H1 (cell line): ENCODE data around the gene KHDC4. TPM values are rescaled to one million over a fixed set of nuclear protein-coding genes. Genes with fewer than 3 reads are reported as not detected.

Source experiments
- CTCF ChIA-PET: fragments of 300-600 bp; sonication (Branson Sonifier 250); formaldehyde crosslinking; loops from one replicate; lab custom pipeline; 2021; ENCODE audit not compliant: partially characterized antibody; lab: Charles Lee
- POLR2A ChIA-PET: fragments of 300-600 bp; sonication (Branson Sonifier 250); formaldehyde crosslinking; loops from one replicate; lab custom pipeline; 2021; ENCODE audit warnings: inconsistent platforms; ENCODE audit not compliant: partially characterized antibody; lab: Charles Lee
- DNase-seq, 2 experiments: peaks; one replicate each; pipeline versions ENCODE4 v3.0.0 to v3.0.0-alpha.2; 2010 to 2022; ENCODE audit warnings: low spot score in 2 of 2, low read depth in 1 of 2, mixed read lengths in 1 of 2
- FAIRE-seq: peaks from 2 replicates; lab custom pipeline; 2011; peaks lifted over from hg19 to GRCh38; lab: Jason Lieb, UNC
- H2AFZ ChIP-seq: 2 replicates; pipeline ENCODE4 v1.8.1; 2012; ENCODE audit warnings: low read length, inconsistent platforms
- H2AK5ac ChIP-seq: 2 replicates; pipeline ENCODE4 v1.6.1; 2013; ENCODE audit warnings: low read depth, low read length
- H2BK120ac ChIP-seq: replicated peaks from 2 replicates; pipeline ENCODE3; 2013; ENCODE audit warnings: low read depth, low read length, inconsistent platforms
- H2BK12ac ChIP-seq: 2 replicates; pipeline ENCODE4 v1.6.1; 2013; ENCODE audit warnings: low read depth, low read length
- H2BK15ac ChIP-seq: 2 replicates; pipeline ENCODE4 v1.6.1; 2013; ENCODE audit warnings: low read length
- H2BK20ac ChIP-seq: 2 replicates; pipeline ENCODE4 v1.6.1; 2013; ENCODE audit warnings: low read length
- H2BK5ac ChIP-seq: 2 replicates; pipeline ENCODE4 v1.6.1; 2013; ENCODE audit warnings: low read depth, low read length
- H3K14ac ChIP-seq: 2 replicates; pipeline ENCODE4 v1.6.1; 2013; ENCODE audit warnings: inconsistent platforms; ENCODE audit not compliant: insufficient read length
- H3K18ac ChIP-seq: 2 replicates; pipeline ENCODE4 v1.6.1; 2013; ENCODE audit warnings: low read length; ENCODE audit errors: extremely low read depth
- H3K23ac ChIP-seq: 2 replicates; pipeline ENCODE4 v1.6.1; 2013; ENCODE audit warnings: inconsistent platforms; ENCODE audit not compliant: insufficient read length
- H3K23me2 ChIP-seq: 2 replicates; pipeline ENCODE4 v1.6.1; 2013; ENCODE audit warnings: low read depth, low read length
- H3K27ac ChIP-seq: 2 replicates; pipeline ENCODE4 v1.6.1; 2011; ENCODE audit warnings: low read depth, low read length, inconsistent platforms
- H3K27me3 ChIP-seq, 4 experiments: replicated peaks in 1 of 4; 1 replicate in 1 of 4; 2 replicates in 3 of 4; pipeline versions ENCODE4 v1.6.1 to v1.8.1; 2011 to 2013; ENCODE audit warnings: low read length in 3 of 4, mild to moderate bottlenecking in 3 of 4, inconsistent platforms in 2 of 4, mixed read lengths in 2 of 4, moderate library complexity in 1 of 4; ENCODE audit not compliant: control insufficient read depth in 3 of 4, insufficient read depth in 3 of 4; ENCODE audit errors: extremely low read depth in 1 of 4
- H3K36me3 ChIP-seq, 4 experiments: 2 replicates each; pipeline versions ENCODE4 v1.6.1 to v1.8.1; 2011 to 2013; ENCODE audit warnings: mild to moderate bottlenecking in 4 of 4, low read length in 3 of 4, moderate library complexity in 2 of 4, control low read depth in 1 of 4, inconsistent platforms in 1 of 4; ENCODE audit not compliant: insufficient read depth in 4 of 4, control insufficient read depth in 2 of 4
- H3K4ac ChIP-seq: replicated peaks from 2 replicates; pipeline ENCODE3; 2013; ENCODE audit warnings: low read length, low read depth, mixed read lengths, inconsistent platforms; ENCODE audit not compliant: insufficient read length
- H3K4me1 ChIP-seq, 4 experiments: replicated peaks in 1 of 4; 1 replicate in 1 of 4; 2 replicates in 3 of 4; pipeline versions ENCODE4 v1.6.1 to v1.8.1; 2011 to 2013; ENCODE audit warnings: low read length in 3 of 4, inconsistent platforms in 2 of 4, mixed read lengths in 1 of 4; ENCODE audit not compliant: insufficient read depth in 4 of 4, control insufficient read depth in 3 of 4
- H3K4me2 ChIP-seq, 2 experiments: 2 replicates each; pipeline versions ENCODE4 v1.6.1 to v1.8.1; 2011 to 2013; ENCODE audit warnings: low read depth in 2 of 2, low read length in 2 of 2, control low read depth in 1 of 2, inconsistent platforms in 1 of 2, mild to moderate bottlenecking in 1 of 2; ENCODE audit not compliant: insufficient read depth in 1 of 2
- H3K4me3 ChIP-seq, 4 experiments: fragments of 200-600, 300-600 bp in 1 of 4; sonication (generic), shearing (Covaris generic), sonication (Bioruptor Twin) in 1 of 4; 2 replicates each; pipeline versions ENCODE4 v1.5.1 to v1.8.1; 2011 to 2016; ENCODE audit warnings: low read length in 4 of 4, low read depth in 3 of 4, control low read depth in 2 of 4, inconsistent platforms in 2 of 4, mild to moderate bottlenecking in 2 of 4, mixed read lengths in 1 of 4, moderate library complexity in 1 of 4; ENCODE audit not compliant: insufficient read depth in 2 of 4; ENCODE audit errors: extremely low read depth in 1 of 4
- H3K56ac ChIP-seq: replicated peaks from 2 replicates; pipeline ENCODE3; 2013; ENCODE audit warnings: low read depth, mild to moderate bottlenecking, mixed read lengths, low read length, inconsistent platforms; ENCODE audit not compliant: insufficient read length
- H3K79me1 ChIP-seq: 2 replicates; pipeline ENCODE4 v1.6.1; 2013; ENCODE audit warnings: low read depth, low read length, control low read depth
- H3K79me2 ChIP-seq, 2 experiments: 2 replicates each; pipeline versions ENCODE4 v1.6.1 to v1.8.1; 2012 to 2013; ENCODE audit warnings: low read length in 2 of 2, mild to moderate bottlenecking in 2 of 2, inconsistent platforms in 1 of 2; ENCODE audit not compliant: insufficient read depth in 2 of 2, control insufficient read depth in 1 of 2
- H3K9ac ChIP-seq, 4 experiments: replicated peaks in 1 of 4; 1 replicate in 1 of 4; 2 replicates in 3 of 4; pipeline versions ENCODE4 v1.6.1 to v1.8.1; 2011 to 2013; ENCODE audit warnings: low read depth in 3 of 4, low read length in 3 of 4, control low read depth in 2 of 4, mild to moderate bottlenecking in 2 of 4, moderate library complexity in 2 of 4, inconsistent platforms in 1 of 4; ENCODE audit errors: extremely low read depth in 1 of 4
- H3K9me3 ChIP-seq, 2 experiments: 2 replicates each; pipeline versions ENCODE4 v1.6.1 to v1.8.1; 2012 to 2013; ENCODE audit warnings: mild to moderate bottlenecking in 2 of 2, moderate library complexity in 2 of 2, control low read depth in 1 of 2, inconsistent platforms in 1 of 2, low read depth in 1 of 2, low read length in 1 of 2, mixed read lengths in 1 of 2; ENCODE audit not compliant: insufficient read depth in 2 of 2
- H4K20me1 ChIP-seq, 2 experiments: replicated peaks in 1 of 2; 2 replicates each; pipeline versions ENCODE3 to v1.8.1; 2011 to 2013; ENCODE audit warnings: inconsistent platforms in 2 of 2, low read length in 2 of 2, mild to moderate bottlenecking in 1 of 2; ENCODE audit not compliant: insufficient read depth in 2 of 2, control insufficient read depth in 1 of 2
- H4K5ac ChIP-seq: 2 replicates; pipeline ENCODE4 v1.6.1; 2013; ENCODE audit warnings: low read length, low read depth, mixed read lengths, inconsistent platforms; ENCODE audit not compliant: insufficient read length
- H4K8ac ChIP-seq: 2 replicates; pipeline ENCODE4 v1.8.0; 2013; ENCODE audit warnings: mild to moderate bottlenecking, moderate library complexity, low read length, inconsistent platforms; ENCODE audit not compliant: insufficient read depth; ENCODE audit errors: extremely low read depth
- H4K91ac ChIP-seq: replicated peaks from 2 replicates; pipeline ENCODE3; 2013; ENCODE audit warnings: low read length, mixed read lengths, inconsistent platforms; ENCODE audit not compliant: insufficient read length
- BCL11A ChIP-seq, 2 experiments: IDR thresholded peaks; one replicate each; pipeline ENCODE4 v1.6.1; 2011; ENCODE audit warnings: low read depth in 2 of 2, low read length in 2 of 2, mild to moderate bottlenecking in 2 of 2
- CHD1 ChIP-seq: IDR thresholded peaks from 2 replicates; pipeline ENCODE4 v1.6.1; 2012; ENCODE audit warnings: low read depth, low read length, improper control_type of control experiment
- CHD2 ChIP-seq: IDR thresholded peaks from 2 replicates; pipeline ENCODE4 v1.6.1; 2012; ENCODE audit warnings: low read length, improper control_type of control experiment
- CTBP2 ChIP-seq: IDR thresholded peaks from 2 replicates; pipeline ENCODE4 v1.7.0; 2011; ENCODE audit warnings: borderline replicate concordance, mild to moderate bottlenecking, moderate library complexity, mixed read lengths, low read length; ENCODE audit not compliant: insufficient read depth, insufficient read length
- E2F6 ChIP-seq: IDR thresholded peaks from 2 replicates; pipeline ENCODE4 v1.6.1; 2012; ENCODE audit warnings: inconsistent platforms
- EGR1 ChIP-seq: IDR thresholded peaks from 2 replicates; pipeline ENCODE4 v1.6.1; 2011; ENCODE audit warnings: low read depth, low read length, borderline replicate concordance
- GTF2F1 ChIP-seq: IDR thresholded peaks from 2 replicates; pipeline ENCODE4 v1.6.1; 2012; ENCODE audit warnings: low read depth, low read length, improper control_type of control experiment, borderline replicate concordance
- KDM1A ChIP-seq: fragments of 200-600, 300-600 bp; sonication (generic); IDR thresholded peaks from 2 replicates; pipeline ENCODE4 v1.7.1; 2016; ENCODE audit warnings: mild to moderate bottlenecking, low read length, borderline replicate concordance
- MAFK ChIP-seq: IDR thresholded peaks from 2 replicates; pipeline ENCODE4 v1.6.1; 2012; ENCODE audit warnings: low read depth, mild to moderate bottlenecking, improper control_type of control experiment, low read length
- SIN3A ChIP-seq, 2 experiments: IDR thresholded peaks in 1 of 2; conservative IDR thresholded peaks in 1 of 2; 2 replicates each; pipeline ENCODE4 v1.6.1; 2011 to 2012; ENCODE audit warnings: low read length in 2 of 2, improper control_type of control experiment in 1 of 2, low read depth in 1 of 2, mild to moderate bottlenecking in 1 of 2
- SIRT6 ChIP-seq: IDR thresholded peaks from one replicate; pipeline ENCODE4 v1.7.1; 2012; ENCODE audit warnings: low read length, inconsistent platforms
- TAF1 ChIP-seq: IDR thresholded peaks from 2 replicates; pipeline ENCODE4 v1.6.1; 2011; ENCODE audit warnings: mild to moderate bottlenecking, low read depth, low read length
- TEAD4 ChIP-seq: IDR thresholded peaks from 2 replicates; pipeline ENCODE4 v1.6.1; 2012; ENCODE audit warnings: low read depth, low read length, inconsistent platforms, mixed read lengths
- YY1 ChIP-seq: IDR thresholded peaks from 2 replicates; pipeline ENCODE4 v1.6.1; 2011; ENCODE audit warnings: low read depth, mild to moderate bottlenecking, low read length
- WGBS, 2 experiments: shearing (Covaris generic) in 1 of 2; methylation state at CpG; one replicate each; pipeline versions ENCODE4 v1.1.6 to v1.1.7; 2013 to 2015; ENCODE audit warnings: low lambda C conversion rate in 2 of 2, mixed read lengths in 2 of 2, inconsistent platforms in 1 of 2, low coverage in 1 of 2, missing lambda C conversion rate in 1 of 2; ENCODE audit not compliant: insufficient replicate concordance in 2 of 2, insufficient coverage in 1 of 2, insufficient read length in 1 of 2; ENCODE audit errors: extremely low coverage in 1 of 2, missing lambda C conversion rate in 1 of 2; 5-methylcytosine and 5-hydroxymethylcytosine counted together
- polyA plus RNA-seq, 7 experiments: library from polyadenylated mRNA; depleted of rRNA in 3 of 7; stranded (reverse) in 5 of 7; unstranded in 2 of 7; fragments of >200 nt in 5 of 7; fragments of 200-250 nt in 2 of 7; gene quantifications; 1 replicate in 5 of 7; 2 replicates in 1 of 7; 4 replicates in 1 of 7; pipeline versions ENCODE4 v1.2.1 to v1.2.3, GENCODE V29; 2011 to 2013; ENCODE audit warnings: missing spikeins in 2 of 7, mixed read lengths in 2 of 7
- total RNA-seq: library from RNA; stranded (reverse); fragmentation: NEBNext Ultra II Directional; extraction: Animal tissue kit (Norgen Biotek cat#: 25700); gene quantifications from 2 replicates; pipeline ENCODE4 v1.2.1, GENCODE V29; 2021

The KHDC4 gene
- total and polyA plus RNA-seq, 2 of the 8 experiments (the other 6 are each of a cell fraction or from before 2014, with no cell fraction given) = 56.6 to 81.1 TPM

- Histone ChIP-seq H3K14ac (no peak overlapping the region), H3K9me3 (no peaks in the 10 kb centered on the region), H3K79me2 (no peaks in the 10 kb centered on the region), H3K23me2 (no peaks in the 10 kb centered on the region), H3K4me3 (no peak overlapping the region), H2BK12ac (no peak overlapping the region), H3K56ac (no peak overlapping the region), H3K9ac (no peak overlapping the region), H3K4me2 (no peak overlapping the region), H3K4me1 (peaks cover 0 to 9% (median 4%) of the 10 kb centered on the region in 4 experiments; a peak in 5 of 7 replicates), H2BK20ac (no peak overlapping the region), H4K5ac (no peak overlapping the region), H3K18ac (no peak overlapping the region), H3K4ac (no peak overlapping the region), H3K27me3 (no peaks in the 10 kb centered on the region), H2AFZ (no peak overlapping the region), H2BK120ac (no peak overlapping the region), H2BK15ac (no peak overlapping the region), H2AK5ac (no peak overlapping the region), H3K23ac (no peak overlapping the region), H3K36me3 (peaks cover 7 to 31% (median 11%) of the 10 kb centered on the region in 4 experiments; a peak in 7 of 8 replicates), H2BK5ac (no peak overlapping the region), H3K27ac (no peak overlapping the region), H4K91ac (no peak overlapping the region), H3K79me1 (no peaks in the 10 kb centered on the region), H4K20me1 (no peaks in the 10 kb centered on the region), H4K8ac (no peak overlapping the region)
- CTCF ChIA-PET = interaction anchor here (0.7 to 5.1 kb wide), 13 partner anchors 10 to 336 kb away, joined by 3 to 41 read pairs (median 4); partner anchors contain the start of genes ARHGEF2 and KHDC4
- DNase-seq (no peak), FAIRE-seq (no peak)
- 73% methylated on average over 4 of the region's 6 CpGs; no CpG with 5 or more reads in 1 of the 2 experiments for WGBS, 2 experiments
- POLR2A ChIA-PET = interaction anchor here (0.5 to 5.0 kb wide), 11 partner anchors 11 to 249 kb away, joined by 3 to 71 read pairs (median 7); partner anchors contain the start of genes KHDC4 and SLC25A44
- TF ChIP-seq TEAD4 (no peak), KDM1A (no peak), GTF2F1 (no peak), E2F6 (no peak), EGR1 (no peak), CHD2 (no peak), CTBP2 (no peak), SIN3A (conservative IDR thresholded peaks at IDR 0.05 in 1 of 2, IDR thresholded peaks at IDR 0.05 in 1 of 2; ENCODE audit: low read depth in 1 of 2, low read length in 2 of 2) (no peak), YY1 (no peak), BCL11A (IDR thresholded peaks at IDR 0.05; ENCODE audit: low read depth in 2 of 2, low read length in 2 of 2) (no peak), TAF1 (no peak), SIRT6 (no peak), CHD1 (no peak), MAFK (no peak)
Measured at GRCh38 chr1:155944444-155944799, 10.2 kb upstream of the KHDC4 start.
